HG03432 (cell line): Measurements from ENCODE around the gene SCD5.

Source experiments
- ATAC-seq: cut with Tn5 transposase; IDR thresholded peaks from one replicate; pipeline ENCODE4 v1.9.1; 2021; ENCODE audit warnings: mild to moderate bottlenecking, moderate library complexity; ENCODE audit not compliant: unreplicated experiment

Gene SCD5

GRCh38 chr4:82697561-82697960 is 101.0 kb downstream of the SCD5 start:
- ATAC-seq = no peak

GRCh38 chr4:82696117-82696860 is 102.3 kb downstream of the SCD5 start:
- no peak for ATAC-seq

GRCh38 chr4:82694892-82695291 is 103.7 kb downstream of the SCD5 start:
- no peak for ATAC-seq

GRCh38 chr4:82694046-82694445 is 104.5 kb downstream of the SCD5 start:
- no peak for ATAC-seq

GRCh38 chr4:82692101-82692780 is 106.4 kb downstream of the SCD5 start:
- ATAC-seq = no peak

- no peak for ATAC-seq
Measured at GRCh38 chr4:82691431-82691830, 107.2 kb downstream of the SCD5 start.

- no peak for ATAC-seq
Measured at GRCh38 chr4:82688091-82688795, 110.4 kb downstream of the SCD5 start.

- ATAC-seq = no peak
Measured at GRCh38 chr4:82687531-82687930, 111.1 kb downstream of the SCD5 start.

- no peak for ATAC-seq
Measured at GRCh38 chr4:82681754-82682153, 116.8 kb downstream of the SCD5 start.

- no peak for ATAC-seq
Measured at GRCh38 chr4:82680834-82681233, 117.8 kb downstream of the SCD5 start.

GRCh38 chr4:82679531-82679930 is 119.1 kb downstream of the SCD5 start:
- ATAC-seq = no peak

- no peak for ATAC-seq
Measured at GRCh38 chr4:82678051-82678450, 120.5 kb downstream of the SCD5 start.

- no peak for ATAC-seq
Measured at GRCh38 chr4:82677327-82677726, 121.3 kb downstream of the SCD5 start.

GRCh38 chr4:82667761-82668480 is 130.7 kb downstream of the SCD5 start:
- no peak for ATAC-seq

GRCh38 chr4:82666970-82667665 is 131.5 kb downstream of the SCD5 start:
- ATAC-seq = no peak

GRCh38 chr4:82661181-82661992 is 137.2 kb downstream of the SCD5 start:
- no peak for ATAC-seq

- no peak for ATAC-seq
Measured at GRCh38 chr4:82652062-82652461, 146.5 kb downstream of the SCD5 start.

GRCh38 chr4:82650868-82651267 is 147.7 kb downstream of the SCD5 start:
- ATAC-seq = no peak

GRCh38 chr4:82648356-82648755 is 150.2 kb downstream of the SCD5 start:
- ATAC-seq = no peak
